OCI-LY1 (cell line): Measurements from ENCODE around the gene ATAD3C.
"Not testable (repeated sequence)": the region's sequence is repeated elsewhere in the genome, so short reads cannot be mapped to it uniquely, and the experiment has no call there.

Experiments used
- H2AFZ ChIP-seq: fragments of 200-600 bp; sonication (generic), shearing (Covaris generic); 2 replicates; pipeline ENCODE4 v1.6.0; 2014; ENCODE audit warnings: antibody characterized with exemption, mild to moderate bottlenecking, low read length
- H3F3A ChIP-seq: fragments of 200-600 bp; sonication (generic), shearing (Covaris generic); 2 replicates; pipeline ENCODE4 v1.6.0; 2014; ENCODE audit warnings: mild to moderate bottlenecking, antibody characterized with exemption, low read length, moderate library complexity; ENCODE audit not compliant: insufficient read depth
- H3K27ac ChIP-seq: fragments of 200-600 bp; sonication (generic); 2 replicates; pipeline ENCODE4 v1.5.1; 2014; ENCODE audit warnings: low read length, mixed run types, mild to moderate bottlenecking, low read depth; ENCODE audit not compliant: poor library complexity, severe bottlenecking
- H3K27me3 ChIP-seq: fragments of 200-600 bp; sonication (generic); 2 replicates; pipeline ENCODE4 v1.6.0; 2014; ENCODE audit warnings: antibody characterized with exemption, mild to moderate bottlenecking, low read length, moderate library complexity; ENCODE audit not compliant: insufficient read depth
- H3K36me3 ChIP-seq: fragments of 200-600 bp; sonication (generic); 2 replicates; pipeline ENCODE4 v1.6.1; 2014; ENCODE audit warnings: mild to moderate bottlenecking, antibody characterized with exemption, low read length, moderate library complexity, mixed read lengths; ENCODE audit not compliant: insufficient read depth
- H3K4me1 ChIP-seq: fragments of 200-600 bp; sonication (generic); 2 replicates; pipeline ENCODE4 v1.5.1; 2014; ENCODE audit warnings: mild to moderate bottlenecking, low read length, moderate library complexity; ENCODE audit not compliant: insufficient read depth, severe bottlenecking
- H3K4me2 ChIP-seq: fragments of 200-600 bp; sonication (generic), shearing (Covaris generic); 2 replicates; pipeline ENCODE4 v1.6.1; 2014; ENCODE audit warnings: low read length
- H3K4me3 ChIP-seq: fragments of 200-600 bp; sonication (generic); 2 replicates; pipeline ENCODE4 v1.5.1; 2014; ENCODE audit warnings: low read length, low read depth, mild to moderate bottlenecking, mixed read lengths; ENCODE audit not compliant: poor library complexity, severe bottlenecking
- H3K79me2 ChIP-seq: fragments of 200-600 bp; shearing (Covaris generic); 2 replicates; pipeline ENCODE4 v1.6.1; 2016; ENCODE audit warnings: mixed run types, low read length, mixed read lengths; ENCODE audit not compliant: insufficient read depth
- H3K9ac ChIP-seq: fragments of 200-600 bp; sonication (generic), shearing (Covaris generic); 2 replicates; pipeline ENCODE4 v1.6.1; 2014; ENCODE audit warnings: mild to moderate bottlenecking, low read length, mixed read lengths
- H3K9me2 ChIP-seq: fragments of 200-600 bp; sonication (generic), shearing (Covaris generic); 2 replicates; pipeline ENCODE4 v1.6.1; 2014; ENCODE audit warnings: low read depth, mild to moderate bottlenecking, low read length, mixed read lengths
- H3K9me3 ChIP-seq: fragments of 200-600 bp; shearing (Covaris generic); 2 replicates; pipeline ENCODE4 v1.6.1; 2014; ENCODE audit warnings: low read length, mixed read lengths
- H4K20me1 ChIP-seq: fragments of 200-600 bp; sonication (generic), shearing (Covaris generic); 2 replicates; pipeline ENCODE4 v1.6.0; 2016; ENCODE audit warnings: mild to moderate bottlenecking, low read length; ENCODE audit not compliant: insufficient read depth
- EZH2 ChIP-seq: fragments of 200-600 bp; sonication (generic), shearing (Covaris generic); IDR thresholded peaks from 2 replicates; pipeline ENCODE4 v1.8.0; 2017; ENCODE audit warnings: borderline replicate concordance, mixed run types, mild to moderate bottlenecking, antibody characterized with exemption, low read length, moderate library complexity, mixed read lengths
- TF ChIP-seq, protein P1 (sequence below): fragments of 200-600 bp; sonication (generic), shearing (Covaris generic); IDR thresholded peaks from 2 replicates; pipeline ENCODE4 v1.5.1; 2017; ENCODE audit warnings: mild to moderate bottlenecking, antibody characterized with exemption, low read length, moderate library complexity, mixed read lengths

Gene ATAD3C

DNA sequence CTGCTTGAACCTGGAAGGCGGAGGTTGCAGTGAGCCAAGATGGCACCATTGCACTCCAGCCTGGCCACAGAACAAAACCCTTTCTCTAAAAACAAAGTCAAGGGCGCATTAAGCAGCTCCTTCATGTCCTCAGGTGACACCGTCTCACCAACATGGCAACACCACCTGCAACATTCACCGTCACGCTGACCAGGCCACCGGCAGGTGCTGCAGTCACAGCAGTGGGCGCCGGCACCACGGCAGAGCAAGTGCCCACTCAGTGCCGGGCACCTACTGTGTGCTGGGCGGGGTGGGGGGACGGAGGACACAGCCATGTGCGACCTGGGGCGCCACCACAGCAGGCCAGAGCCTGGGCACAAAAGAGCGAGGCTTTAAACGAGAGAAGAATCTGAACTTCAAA, 34.2 kb downstream of the ATAD3C start:
- Histone ChIP-seq H4K20me1 (no peaks in the 10 kb centered on the region), H3K4me3 (no peak overlapping the region), H2AFZ (no peak overlapping the region), H3K9me3 (no peaks in the 10 kb centered on the region), H3K27me3 (no peaks in the 10 kb centered on the region), H3F3A (no peaks in the 10 kb centered on the region), H3K79me2 (no peaks in the 10 kb centered on the region), H3K9me2 (no peaks in the 10 kb centered on the region), H3K4me1 (no peaks in the 10 kb centered on the region), H3K9ac (no peak overlapping the region), H3K36me3 (peaks cover 59% of the 10 kb centered on the region), H3K4me2 (no peak overlapping the region), H3K27ac (no peak overlapping the region)
- TF ChIP-seq, protein P1, sequence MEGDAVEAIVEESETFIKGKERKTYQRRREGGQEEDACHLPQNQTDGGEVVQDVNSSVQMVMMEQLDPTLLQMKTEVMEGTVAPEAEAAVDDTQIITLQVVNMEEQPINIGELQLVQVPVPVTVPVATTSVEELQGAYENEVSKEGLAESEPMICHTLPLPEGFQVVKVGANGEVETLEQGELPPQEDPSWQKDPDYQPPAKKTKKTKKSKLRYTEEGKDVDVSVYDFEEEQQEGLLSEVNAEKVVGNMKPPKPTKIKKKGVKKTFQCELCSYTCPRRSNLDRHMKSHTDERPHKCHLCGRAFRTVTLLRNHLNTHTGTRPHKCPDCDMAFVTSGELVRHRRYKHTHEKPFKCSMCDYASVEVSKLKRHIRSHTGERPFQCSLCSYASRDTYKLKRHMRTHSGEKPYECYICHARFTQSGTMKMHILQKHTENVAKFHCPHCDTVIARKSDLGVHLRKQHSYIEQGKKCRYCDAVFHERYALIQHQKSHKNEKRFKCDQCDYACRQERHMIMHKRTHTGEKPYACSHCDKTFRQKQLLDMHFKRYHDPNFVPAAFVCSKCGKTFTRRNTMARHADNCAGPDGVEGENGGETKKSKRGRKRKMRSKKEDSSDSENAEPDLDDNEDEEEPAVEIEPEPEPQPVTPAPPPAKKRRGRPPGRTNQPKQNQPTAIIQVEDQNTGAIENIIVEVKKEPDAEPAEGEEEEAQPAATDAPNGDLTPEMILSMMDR, result no peak
- TF ChIP-seq EZH2, result no peak

DNA sequence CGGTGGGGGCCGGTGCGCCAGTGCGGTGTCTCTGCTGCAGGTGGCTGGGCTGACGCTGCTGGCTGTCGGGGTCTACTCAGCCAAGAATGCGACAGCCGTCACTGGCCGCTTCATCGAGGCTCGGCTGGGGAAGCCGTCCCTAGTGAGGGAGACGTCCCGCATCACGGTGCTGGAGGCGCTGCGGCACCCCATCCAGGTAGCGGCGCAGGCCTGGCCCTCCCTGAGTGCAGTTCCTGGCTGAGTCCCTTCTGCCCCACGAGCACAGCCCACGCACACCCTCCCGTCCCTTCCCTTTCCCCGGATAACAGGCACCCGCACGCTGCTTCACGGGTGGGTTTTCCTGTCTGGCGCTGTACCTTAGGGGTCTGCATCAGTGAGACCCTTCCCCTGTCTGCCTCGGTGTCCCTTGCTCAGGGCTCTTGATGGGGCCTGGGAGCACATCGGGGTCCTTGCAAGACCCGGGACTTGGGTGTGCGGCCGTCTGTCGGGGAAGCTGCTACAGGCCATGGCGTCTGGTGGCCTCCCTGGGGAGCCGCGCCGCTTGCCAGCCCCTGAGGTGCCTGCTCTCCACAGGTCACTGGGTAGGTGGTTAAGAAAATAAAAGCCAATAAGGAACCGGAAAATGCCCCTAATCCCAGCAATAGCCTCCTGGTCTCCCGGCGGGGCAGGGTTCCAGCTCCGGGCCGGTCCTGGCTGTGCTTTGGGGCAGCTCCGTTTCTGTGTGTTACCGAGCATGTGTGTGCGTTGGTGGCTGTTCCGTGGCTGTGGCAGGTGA, 35.7 kb downstream of the ATAD3C start:
- not testable (repeated sequence) for H3K79me2 ChIP-seq, H3K9me2 ChIP-seq, H3K9ac ChIP-seq, H3K27me3 ChIP-seq, H2AFZ ChIP-seq, H4K20me1 ChIP-seq, H3K4me3 ChIP-seq, H3K27ac ChIP-seq, H3K9me3 ChIP-seq, H3K4me1 ChIP-seq, H3F3A ChIP-seq, H3K4me2 ChIP-seq
- peaks cover 62% of the 10 kb centered on the region for H3K36me3 ChIP-seq

DNA sequence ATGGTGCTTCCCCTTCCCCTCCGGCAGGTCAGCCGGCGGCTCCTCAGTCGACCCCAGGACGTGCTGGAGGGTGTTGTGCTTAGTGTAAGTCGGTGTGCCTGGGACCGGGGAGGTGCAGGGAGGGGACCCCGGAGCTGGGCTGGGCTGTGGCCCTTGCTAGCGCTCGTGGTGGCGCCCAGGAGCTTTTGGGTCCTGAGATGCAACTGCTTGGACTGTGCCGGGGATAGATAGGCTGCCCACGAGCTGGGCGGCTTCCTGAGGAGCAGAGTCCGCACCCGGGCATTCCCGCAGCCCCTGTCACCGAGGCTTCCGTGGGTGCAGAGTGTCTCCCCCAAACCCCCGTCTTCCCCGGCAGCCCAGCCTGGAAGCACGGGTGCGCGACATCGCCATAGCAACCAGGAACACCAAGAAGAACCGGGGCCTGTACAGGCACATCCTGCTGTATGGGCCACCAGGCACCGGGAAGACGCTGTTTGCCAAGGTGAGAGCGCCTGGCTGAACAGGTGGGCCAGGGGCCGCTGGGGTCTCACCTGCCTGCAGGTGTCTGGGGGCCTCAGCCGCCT, 36.3 kb downstream of the ATAD3C start:
- H3K36me3 ChIP-seq, result peaks cover 66% of the 10 kb centered on the region
- not testable (repeated sequence) for H3K4me3 ChIP-seq, H3K79me2 ChIP-seq, H3K27ac ChIP-seq, H3F3A ChIP-seq, H3K27me3 ChIP-seq, H3K9me2 ChIP-seq, H3K9me3 ChIP-seq, H3K4me1 ChIP-seq, H3K9ac ChIP-seq, H4K20me1 ChIP-seq, H3K4me2 ChIP-seq, H2AFZ ChIP-seq

DNA sequence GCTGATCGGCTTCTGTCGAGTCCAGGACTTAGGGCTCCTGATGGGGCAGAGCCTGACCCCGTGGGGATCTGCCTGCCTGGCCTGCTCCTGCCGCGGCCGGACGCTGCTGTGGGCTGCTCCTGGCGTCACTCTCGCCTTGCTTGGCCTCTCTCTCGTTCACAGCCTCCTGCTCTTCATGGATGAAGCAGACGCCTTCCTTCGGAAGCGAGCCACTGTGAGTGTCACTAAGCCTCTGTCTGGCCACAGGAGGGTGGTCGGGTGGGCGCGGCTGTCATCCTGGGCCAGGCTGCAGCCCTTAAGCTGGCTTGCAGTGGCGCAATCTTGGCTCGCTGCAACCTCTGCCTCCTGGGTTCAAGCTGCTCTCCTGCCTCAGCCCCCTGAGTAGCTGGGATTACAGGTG, 38.2 kb downstream of the ATAD3C start:
- no peaks in the 10 kb centered on the region for H3K4me1 ChIP-seq
- H3K4me3 ChIP-seq, result no peak overlapping the region
- peaks cover 73% of the 10 kb centered on the region for H3K36me3 ChIP-seq
- no peaks in the 10 kb centered on the region for H3K9me3 ChIP-seq
- no peaks in the 10 kb centered on the region for H4K20me1 ChIP-seq
- no peaks in the 10 kb centered on the region for H3K27me3 ChIP-seq
- H3K79me2 ChIP-seq, result no peaks in the 10 kb centered on the region
- H3K9me2 ChIP-seq, result no peaks in the 10 kb centered on the region
- H3K9ac ChIP-seq, result no peak overlapping the region
- H2AFZ ChIP-seq, result no peak overlapping the region
- no peaks in the 10 kb centered on the region for H3F3A ChIP-seq
- no peak overlapping the region for H3K27ac ChIP-seq
- no peak for TF ChIP-seq EZH2
- TF ChIP-seq, protein P1, result no peak
- H3K4me2 ChIP-seq, result no peak overlapping the region
